ENCODE results near the gene FZD7. TPM values are rescaled to one million over a fixed set of nuclear protein-coding genes. Genes with fewer than 3 reads are reported as not detected.

FZD7 gene
- total and polyA plus RNA-seq, 10 of the 15 experiments (the other 5 are each of a cell fraction or from before 2014, with no cell fraction given) = 0.24 to 2.4 (median 0.75) TPM

DNA sequence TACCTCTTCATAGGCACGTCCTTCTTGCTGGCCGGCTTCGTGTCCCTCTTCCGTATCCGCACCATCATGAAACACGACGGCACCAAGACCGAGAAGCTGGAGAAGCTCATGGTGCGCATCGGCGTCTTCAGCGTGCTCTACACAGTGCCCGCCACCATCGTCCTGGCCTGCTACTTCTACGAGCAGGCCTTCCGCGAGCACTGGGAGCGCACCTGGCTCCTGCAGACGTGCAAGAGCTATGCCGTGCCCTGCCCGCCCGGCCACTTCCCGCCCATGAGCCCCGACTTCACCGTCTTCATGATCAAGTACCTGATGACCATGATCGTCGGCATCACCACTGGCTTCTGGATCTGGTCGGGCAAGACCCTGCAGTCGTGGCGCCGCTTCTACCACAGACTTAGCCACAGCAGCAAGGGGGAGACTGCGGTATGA, 2.3 kb downstream of the FZD7 start:
- ChIA-PET SMC1A (ENCODE audit: uncharacterized antibody, unreplicated experiment) (no interaction called here), POLR2A (no interaction called here)
- no peak overlapping the region for H3K4me2 ChIP-seq (ENCODE audit: control insufficient read depth, insufficient read depth)

More for the DNA sequence above, 2.3 kb downstream of the FZD7 start:
- in situ Hi-C loops (cut with MboI) = no loop called here
- H4K20me1 ChIP-seq (ENCODE audit: control insufficient read depth, insufficient read depth) = no peaks in the 10 kb centered on the region
- no peak for ATAC-seq
- no peaks in the 10 kb centered on the region; the same call in 2 of the 3 replicates for H3K9me3 ChIP-seq (replicated peaks; ENCODE audit: control insufficient read depth, insufficient read depth, low read length)
- H3K27ac ChIP-seq (ENCODE audit: control insufficient read depth, insufficient read depth) = no peak overlapping the region
- no TSS peak for BruUV-seq (replicated peaks)
- H3K4me3 ChIP-seq = no peak overlapping the region
- RAD21 ChIA-PET (ENCODE audit: unreplicated experiment) = no interaction called here
- no peaks in the 10 kb centered on the region for H3K36me3 ChIP-seq (ENCODE audit: control insufficient read depth in 2 of 2, insufficient read depth in 2 of 2, low read length in 1 of 2)
- intact Hi-C loops (cut with micrococcal nuclease; ENCODE audit: unreplicated experiment) = loop anchor here (5.0 kb wide), 2 partner anchors 59 to 141 kb away; no protein-coding TSS in a partner anchor
- H3K79me2 ChIP-seq (ENCODE audit: control insufficient read depth, insufficient read depth, low read length) = no peaks in the 10 kb centered on the region
- TF ChIP-seq POU2F2 (IDR thresholded peaks at IDR 0.05; ENCODE audit: borderline replicate concordance, low read depth, low read length) = no peak
- no peak for TF ChIP-seq ZBED1 (IDR thresholded peaks at IDR 0.05; ENCODE audit: borderline replicate concordance)
- TF ChIP-seq SMAD5 (IDR thresholded peaks at IDR 0.05; ENCODE audit: low read depth) = no peak
- no peak for TF ChIP-seq MXI1 (IDR thresholded peaks at IDR 0.05; ENCODE audit: low read depth, low read length)
- no peak for TF ChIP-seq SIN3A (IDR thresholded peaks at IDR 0.05; ENCODE audit: low read depth, low read length)
- TF ChIP-seq, protein P1, sequence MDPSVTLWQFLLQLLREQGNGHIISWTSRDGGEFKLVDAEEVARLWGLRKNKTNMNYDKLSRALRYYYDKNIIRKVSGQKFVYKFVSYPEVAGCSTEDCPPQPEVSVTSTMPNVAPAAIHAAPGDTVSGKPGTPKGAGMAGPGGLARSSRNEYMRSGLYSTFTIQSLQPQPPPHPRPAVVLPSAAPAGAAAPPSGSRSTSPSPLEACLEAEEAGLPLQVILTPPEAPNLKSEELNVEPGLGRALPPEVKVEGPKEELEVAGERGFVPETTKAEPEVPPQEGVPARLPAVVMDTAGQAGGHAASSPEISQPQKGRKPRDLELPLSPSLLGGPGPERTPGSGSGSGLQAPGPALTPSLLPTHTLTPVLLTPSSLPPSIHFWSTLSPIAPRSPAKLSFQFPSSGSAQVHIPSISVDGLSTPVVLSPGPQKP (IDR thresholded peaks at IDR 0.05; ENCODE audit: low read depth, low read length) = no peak
- TF ChIP-seq NFIC (IDR thresholded peaks at IDR 0.05; ENCODE audit: low read depth, low read length) = no peak
- TF ChIP-seq ZSCAN29 (IDR thresholded peaks at IDR 0.05) = no peak
- TF ChIP-seq CHD4 (IDR thresholded peaks at IDR 0.05) = no peak
- TF ChIP-seq YY1 (IDR thresholded peaks at IDR 0.05; ENCODE audit: low read depth, low read length) = no peak
- TF ChIP-seq, protein P2, sequence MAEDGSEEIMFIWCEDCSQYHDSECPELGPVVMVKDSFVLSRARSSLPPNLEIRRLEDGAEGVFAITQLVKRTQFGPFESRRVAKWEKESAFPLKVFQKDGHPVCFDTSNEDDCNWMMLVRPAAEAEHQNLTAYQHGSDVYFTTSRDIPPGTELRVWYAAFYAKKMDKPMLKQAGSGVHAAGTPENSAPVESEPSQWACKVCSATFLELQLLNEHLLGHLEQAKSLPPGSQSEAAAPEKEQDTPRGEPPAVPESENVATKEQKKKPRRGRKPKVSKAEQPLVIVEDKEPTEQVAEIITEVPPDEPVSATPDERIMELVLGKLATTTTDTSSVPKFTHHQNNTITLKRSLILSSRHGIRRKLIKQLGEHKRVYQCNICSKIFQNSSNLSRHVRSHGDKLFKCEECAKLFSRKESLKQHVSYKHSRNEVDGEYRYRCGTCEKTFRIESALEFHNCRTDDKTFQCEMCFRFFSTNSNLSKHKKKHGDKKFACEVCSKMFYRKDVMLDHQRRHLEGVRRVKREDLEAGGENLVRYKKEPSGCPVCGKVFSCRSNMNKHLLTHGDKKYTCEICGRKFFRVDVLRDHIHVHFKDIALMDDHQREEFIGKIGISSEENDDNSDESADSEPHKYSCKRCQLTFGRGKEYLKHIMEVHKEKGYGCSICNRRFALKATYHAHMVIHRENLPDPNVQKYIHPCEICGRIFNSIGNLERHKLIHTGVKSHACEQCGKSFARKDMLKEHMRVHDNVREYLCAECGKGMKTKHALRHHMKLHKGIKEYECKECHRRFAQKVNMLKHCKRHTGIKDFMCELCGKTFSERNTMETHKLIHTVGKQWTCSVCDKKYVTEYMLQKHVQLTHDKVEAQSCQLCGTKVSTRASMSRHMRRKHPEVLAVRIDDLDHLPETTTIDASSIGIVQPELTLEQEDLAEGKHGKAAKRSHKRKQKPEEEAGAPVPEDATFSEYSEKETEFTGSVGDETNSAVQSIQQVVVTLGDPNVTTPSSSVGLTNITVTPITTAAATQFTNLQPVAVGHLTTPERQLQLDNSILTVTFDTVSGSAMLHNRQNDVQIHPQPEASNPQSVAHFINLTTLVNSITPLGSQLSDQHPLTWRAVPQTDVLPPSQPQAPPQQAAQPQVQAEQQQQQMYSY (CRISPR knock-in tag; IDR thresholded peaks at IDR 0.05) = no peak
- TF ChIP-seq, protein P3, sequence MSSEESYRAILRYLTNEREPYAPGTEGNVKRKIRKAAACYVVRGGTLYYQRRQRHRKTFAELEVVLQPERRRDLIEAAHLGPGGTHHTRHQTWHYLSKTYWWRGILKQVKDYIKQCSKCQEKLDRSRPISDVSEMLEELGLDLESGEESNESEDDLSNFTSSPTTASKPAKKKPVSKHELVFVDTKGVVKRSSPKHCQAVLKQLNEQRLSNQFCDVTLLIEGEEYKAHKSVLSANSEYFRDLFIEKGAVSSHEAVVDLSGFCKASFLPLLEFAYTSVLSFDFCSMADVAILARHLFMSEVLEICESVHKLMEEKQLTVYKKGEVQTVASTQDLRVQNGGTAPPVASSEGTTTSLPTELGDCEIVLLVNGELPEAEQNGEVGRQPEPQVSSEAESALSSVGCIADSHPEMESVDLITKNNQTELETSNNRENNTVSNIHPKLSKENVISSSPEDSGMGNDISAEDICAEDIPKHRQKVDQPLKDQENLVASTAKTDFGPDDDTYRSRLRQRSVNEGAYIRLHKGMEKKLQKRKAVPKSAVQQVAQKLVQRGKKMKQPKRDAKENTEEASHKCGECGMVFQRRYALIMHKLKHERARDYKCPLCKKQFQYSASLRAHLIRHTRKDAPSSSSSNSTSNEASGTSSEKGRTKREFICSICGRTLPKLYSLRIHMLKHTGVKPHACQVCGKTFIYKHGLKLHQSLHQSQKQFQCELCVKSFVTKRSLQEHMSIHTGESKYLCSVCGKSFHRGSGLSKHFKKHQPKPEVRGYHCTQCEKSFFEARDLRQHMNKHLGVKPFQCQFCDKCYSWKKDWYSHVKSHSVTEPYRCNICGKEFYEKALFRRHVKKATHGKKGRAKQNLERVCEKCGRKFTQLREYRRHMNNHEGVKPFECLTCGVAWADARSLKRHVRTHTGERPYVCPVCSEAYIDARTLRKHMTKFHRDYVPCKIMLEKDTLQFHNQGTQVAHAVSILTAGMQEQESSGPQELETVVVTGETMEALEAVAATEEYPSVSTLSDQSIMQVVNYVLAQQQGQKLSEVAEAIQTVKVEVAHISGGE (CRISPR knock-in tag; IDR thresholded peaks at IDR 0.05) = no peak
- no peak for TF ChIP-seq ZNF274 (IDR thresholded peaks at IDR 0.05; ENCODE audit: insufficient read depth, insufficient read length)
- TF ChIP-seq BACH1 (IDR thresholded peaks at IDR 0.05; ENCODE audit: borderline replicate concordance) = no peak
- no peak for TF ChIP-seq HDAC2 (IDR thresholded peaks at IDR 0.05)
- TF ChIP-seq, protein P4, sequence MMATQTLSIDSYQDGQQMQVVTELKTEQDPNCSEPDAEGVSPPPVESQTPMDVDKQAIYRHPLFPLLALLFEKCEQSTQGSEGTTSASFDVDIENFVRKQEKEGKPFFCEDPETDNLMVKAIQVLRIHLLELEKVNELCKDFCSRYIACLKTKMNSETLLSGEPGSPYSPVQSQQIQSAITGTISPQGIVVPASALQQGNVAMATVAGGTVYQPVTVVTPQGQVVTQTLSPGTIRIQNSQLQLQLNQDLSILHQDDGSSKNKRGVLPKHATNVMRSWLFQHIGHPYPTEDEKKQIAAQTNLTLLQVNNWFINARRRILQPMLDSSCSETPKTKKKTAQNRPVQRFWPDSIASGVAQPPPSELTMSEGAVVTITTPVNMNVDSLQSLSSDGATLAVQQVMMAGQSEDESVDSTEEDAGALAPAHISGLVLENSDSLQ (IDR thresholded peaks at IDR 0.05) = no peak
- no peak for FAIRE-seq
- no peaks in the 10 kb centered on the region; the same call in 1 of the 2 replicates for H3K4me1 ChIP-seq (ENCODE audit: control insufficient read depth, insufficient read depth, low read length)
- 98% methylated on average over 31 of the region's 32 CpGs for WGBS (ENCODE audit: insufficient coverage, insufficient replicate concordance, low lambda C conversion rate, missing lambda C conversion rate)
- no peak for DNase-seq (ENCODE audit: low read depth, low spot score)
- peaks cover 0 to 18% of the 10 kb centered on the region in 2 experiments; a peak in 2 of 4 replicates for H3K27me3 ChIP-seq (replicated peaks in 1 of 2; ENCODE audit: control insufficient read depth in 2 of 2, insufficient read depth in 2 of 2, low read length in 1 of 2)
- no peak overlapping the region for H3K9ac ChIP-seq (ENCODE audit: control insufficient read depth, insufficient read depth, low read length)
- no peak overlapping the region for H2AFZ ChIP-seq (ENCODE audit: control insufficient read depth, low read depth, low read length)
- CTCF ChIA-PET = no interaction called here

All from GM12878 (cell line).